Calu3 (cell line): ENCODE measurements around the gene ROCK2. TPM values are rescaled to one million over a fixed set of nuclear protein-coding genes. Genes with fewer than 3 reads are reported as not detected.
A peak's percentile ranks its signal among the peaks of the same experiment; 100 is the strongest.

Source experiments
- BruUV-seq: library from RNA; stranded (reverse); fragments of 400-500 nt; replicated peaks from 2 replicates; lab custom pipeline; 2021; lab: Mats Ljungman, UMichigan
- CTCF ChIA-PET: fragments of 300-600 bp; sonication (Branson Sonifier 250); formaldehyde crosslinking; loops from one replicate; lab custom pipeline; 2022; ENCODE audit warnings: antibody characterized with exemption; lab: Charles Lee
- DNase-seq: peaks from one replicate; pipeline ENCODE4 v3.0.0; 2022
- H3K27ac Mint-ChIP-seq: one replicate; pipeline ENCODE4 v1.8.0; 2022; ENCODE audit warnings: mixed read lengths; ENCODE audit not compliant: unreplicated experiment
- H3K27me3 Mint-ChIP-seq: one replicate; pipeline ENCODE4 v1.8.0; 2022; ENCODE audit warnings: mixed read lengths; ENCODE audit not compliant: unreplicated experiment
- H3K36me3 Mint-ChIP-seq: one replicate; pipeline ENCODE4 v1.8.0; 2022; ENCODE audit warnings: mild to moderate bottlenecking, moderate library complexity, mixed read lengths; ENCODE audit not compliant: insufficient read depth, unreplicated experiment
- H3K4me1 Mint-ChIP-seq: one replicate; pipeline ENCODE4 v1.8.0; 2022; ENCODE audit warnings: mild to moderate bottlenecking, low read depth, mixed read lengths; ENCODE audit not compliant: unreplicated experiment
- H3K4me3 Mint-ChIP-seq: one replicate; pipeline ENCODE4 v1.8.0; 2022; ENCODE audit warnings: mild to moderate bottlenecking, low read depth, moderate library complexity, mixed read lengths; ENCODE audit not compliant: unreplicated experiment
- H3K9me3 Mint-ChIP-seq: one replicate; pipeline ENCODE4 v1.8.0; 2022; ENCODE audit warnings: low read depth, mixed read lengths; ENCODE audit not compliant: unreplicated experiment
- intact Hi-C: fragments of 100-400 bp; cut with micrococcal nuclease; formaldehyde crosslinking; loops from one replicate; pipeline ENCODE4 v1.10.0; 2022; ENCODE audit not compliant: unreplicated experiment
- total RNA-seq: library from RNA; stranded (reverse); gene quantifications from 2 replicates; pipeline ENCODE4 v1.2.3, GENCODE V29; 2022
- TF ChIP-seq, protein P1 (sequence below): fragments of 200-600 bp; IDR thresholded peaks from one replicate; pipeline ENCODE4 v1.8.0; 2022; ENCODE audit warnings: antibody characterized with exemption; ENCODE audit not compliant: unreplicated experiment

The ROCK2 gene
- total RNA-seq, 1 experiment from 2014 or later: 35.3 TPM

GRCh38 chr2:11343368-11343649 lies 1.1 kb downstream of the ROCK2 start:
- peak overlapping the region; percentile 82 for H3K4me3 Mint-ChIP-seq
- peak overlapping the region; percentile 54 for H3K27ac Mint-ChIP-seq
- no peak for DNase-seq
- CTCF ChIA-PET: interaction anchor here (2.0 kb wide), 1 partner anchor 68 kb away, joined by 6 read pairs; no protein-coding TSS in a partner anchor
- peaks cover 10% of the 10 kb centered on the region for H3K4me1 Mint-ChIP-seq
- BruUV-seq: no TSS peak
- TF ChIP-seq, protein P1, sequence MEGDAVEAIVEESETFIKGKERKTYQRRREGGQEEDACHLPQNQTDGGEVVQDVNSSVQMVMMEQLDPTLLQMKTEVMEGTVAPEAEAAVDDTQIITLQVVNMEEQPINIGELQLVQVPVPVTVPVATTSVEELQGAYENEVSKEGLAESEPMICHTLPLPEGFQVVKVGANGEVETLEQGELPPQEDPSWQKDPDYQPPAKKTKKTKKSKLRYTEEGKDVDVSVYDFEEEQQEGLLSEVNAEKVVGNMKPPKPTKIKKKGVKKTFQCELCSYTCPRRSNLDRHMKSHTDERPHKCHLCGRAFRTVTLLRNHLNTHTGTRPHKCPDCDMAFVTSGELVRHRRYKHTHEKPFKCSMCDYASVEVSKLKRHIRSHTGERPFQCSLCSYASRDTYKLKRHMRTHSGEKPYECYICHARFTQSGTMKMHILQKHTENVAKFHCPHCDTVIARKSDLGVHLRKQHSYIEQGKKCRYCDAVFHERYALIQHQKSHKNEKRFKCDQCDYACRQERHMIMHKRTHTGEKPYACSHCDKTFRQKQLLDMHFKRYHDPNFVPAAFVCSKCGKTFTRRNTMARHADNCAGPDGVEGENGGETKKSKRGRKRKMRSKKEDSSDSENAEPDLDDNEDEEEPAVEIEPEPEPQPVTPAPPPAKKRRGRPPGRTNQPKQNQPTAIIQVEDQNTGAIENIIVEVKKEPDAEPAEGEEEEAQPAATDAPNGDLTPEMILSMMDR: no peak
- no peaks in the 10 kb centered on the region for H3K9me3 Mint-ChIP-seq
- intact Hi-C loops: loop anchor here (5.0 to 10.0 kb wide), 3 partner anchors 44 to 111 kb away; no protein-coding TSS in a partner anchor
- peaks cover 28% of the 10 kb centered on the region for H3K36me3 Mint-ChIP-seq
- peaks cover 3% of the 10 kb centered on the region for H3K27me3 Mint-ChIP-seq

GRCh38 chr2:11342551-11343367 lies 1.7 kb downstream of the ROCK2 start:
- TSS peak; percentile 34 for BruUV-seq
- H3K36me3 Mint-ChIP-seq: peaks cover 28% of the 10 kb centered on the region
- CTCF ChIA-PET: interaction anchor here (0.6 to 2.0 kb wide), 5 partner anchors 11 to 282 kb away, joined by 3 to 9 read pairs (median 6); no protein-coding TSS in a partner anchor
- TF ChIP-seq, protein P1: no peak
- H3K4me3 Mint-ChIP-seq: peak overlapping the region; percentile 82
- no peaks in the 10 kb centered on the region for H3K27me3 Mint-ChIP-seq
- H3K9me3 Mint-ChIP-seq: no peaks in the 10 kb centered on the region
- intact Hi-C loops: loop anchor here (5.0 to 10.0 kb wide), 3 partner anchors 45 to 110 kb away; no protein-coding TSS in a partner anchor
- DNase-seq: peak; percentile 43
- H3K4me1 Mint-ChIP-seq: peaks cover 10% of the 10 kb centered on the region
- peak overlapping the region; percentile 54 for H3K27ac Mint-ChIP-seq

DNA sequence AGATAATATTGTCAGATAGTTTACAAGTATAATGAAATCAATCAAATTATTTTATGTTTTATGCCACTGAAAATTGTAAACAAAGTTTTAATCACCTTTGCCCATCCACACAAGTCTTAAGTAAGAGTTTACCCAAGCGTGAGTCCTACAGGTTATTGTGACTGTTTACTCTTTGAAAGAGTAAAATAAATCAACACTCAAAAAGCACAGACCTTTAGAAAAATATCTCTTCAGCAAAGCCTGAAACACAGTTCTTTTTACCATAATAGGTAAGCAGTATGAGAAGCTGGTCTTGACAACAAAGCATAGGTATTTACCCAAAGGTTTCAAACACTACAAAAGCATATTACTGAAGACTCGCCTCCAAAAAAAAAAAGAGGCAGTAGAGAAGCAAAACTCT lies 3.7 kb downstream of the ROCK2 start:
- Mint-ChIP-seq H3K27me3 (no peaks in the 10 kb centered on the region), H3K4me3 (no peak overlapping the region), H3K27ac (no peak overlapping the region), H3K4me1 (peaks cover 10% of the 10 kb centered on the region), H3K9me3 (no peaks in the 10 kb centered on the region), H3K36me3 (peaks cover 28% of the 10 kb centered on the region)
- CTCF ChIA-PET: no interaction called here
- DNase-seq: no peak
- intact Hi-C loops: loop anchor here (5.0 to 10.0 kb wide), 3 partner anchors 47 to 108 kb away; no protein-coding TSS in a partner anchor
- BruUV-seq: no TSS peak
- TF ChIP-seq, protein P1: no peak

DNA sequence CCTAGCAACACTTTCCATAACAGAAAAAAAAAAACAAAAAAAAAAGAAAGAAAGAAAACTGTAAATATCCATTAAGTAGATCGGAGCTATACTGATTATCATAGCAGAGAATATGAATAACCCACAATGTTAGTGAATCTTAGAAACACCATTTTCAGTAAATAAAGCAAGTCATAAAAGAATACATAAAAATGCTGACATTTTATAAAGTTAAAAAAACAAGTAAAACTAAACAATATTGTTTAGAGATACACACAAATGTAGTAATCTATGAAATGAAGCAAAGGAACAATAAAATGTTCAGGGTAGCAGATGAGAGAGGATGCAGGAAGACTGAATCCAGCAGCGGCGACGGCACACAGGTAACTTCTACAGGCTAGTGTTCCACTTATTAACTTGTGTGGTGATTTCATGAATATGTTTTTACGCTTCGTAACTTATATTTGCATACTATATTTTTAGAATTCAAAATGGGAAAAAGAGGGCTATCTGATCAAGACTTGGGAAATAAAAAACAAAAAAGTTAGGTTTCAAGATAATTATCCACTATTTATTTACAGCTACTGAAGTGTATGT lies 4.8 kb downstream of the ROCK2 start:
- H3K36me3 Mint-ChIP-seq: peaks cover 19% of the 10 kb centered on the region
- H3K4me1 Mint-ChIP-seq: peaks cover 10% of the 10 kb centered on the region
- H3K9me3 Mint-ChIP-seq: no peaks in the 10 kb centered on the region
- intact Hi-C loops: loop anchor here (5.0 to 10.0 kb wide), 3 partner anchors 48 to 107 kb away; no protein-coding TSS in a partner anchor
- CTCF ChIA-PET: no interaction called here
- TF ChIP-seq, protein P1: no peak
- H3K27ac Mint-ChIP-seq: no peak overlapping the region
- DNase-seq: no peak
- H3K27me3 Mint-ChIP-seq: no peaks in the 10 kb centered on the region
- no peak overlapping the region for H3K4me3 Mint-ChIP-seq
- no TSS peak for BruUV-seq
